GM12891 (cell line): ENCODE measurements around the gene APOBEC3H.

Experiments
- PAX5 ChIP-seq: IDR thresholded peaks from 2 replicates; pipeline ENCODE4 v1.6.1; 2011; ENCODE audit warnings: low read length, moderate library complexity, mild to moderate bottlenecking; ENCODE audit not compliant: insufficient read depth, severe bottlenecking
- POLR2A ChIP-seq: IDR thresholded peaks from 2 replicates; pipeline ENCODE4 v1.6.1; 2011; ENCODE audit warnings: low read depth, low read length, control low read depth
- POLR2AphosphoS5 ChIP-seq: IDR thresholded peaks from 2 replicates; pipeline ENCODE4 v1.6.1; 2011; ENCODE audit warnings: low read depth, low read length, control low read depth
- POU2F2 ChIP-seq: IDR thresholded peaks from 2 replicates; pipeline ENCODE4 v1.6.1; 2011; ENCODE audit warnings: low read depth, mild to moderate bottlenecking, control low read depth, low read length, moderate library complexity
- SPI1 ChIP-seq: IDR thresholded peaks from 2 replicates; pipeline ENCODE4 v1.6.1; 2011; ENCODE audit warnings: low read depth, low read length, control low read depth
- TAF1 ChIP-seq: IDR thresholded peaks from 2 replicates; pipeline ENCODE4 v1.6.1; 2011; ENCODE audit warnings: low read depth, low read length, control low read depth

DNA sequence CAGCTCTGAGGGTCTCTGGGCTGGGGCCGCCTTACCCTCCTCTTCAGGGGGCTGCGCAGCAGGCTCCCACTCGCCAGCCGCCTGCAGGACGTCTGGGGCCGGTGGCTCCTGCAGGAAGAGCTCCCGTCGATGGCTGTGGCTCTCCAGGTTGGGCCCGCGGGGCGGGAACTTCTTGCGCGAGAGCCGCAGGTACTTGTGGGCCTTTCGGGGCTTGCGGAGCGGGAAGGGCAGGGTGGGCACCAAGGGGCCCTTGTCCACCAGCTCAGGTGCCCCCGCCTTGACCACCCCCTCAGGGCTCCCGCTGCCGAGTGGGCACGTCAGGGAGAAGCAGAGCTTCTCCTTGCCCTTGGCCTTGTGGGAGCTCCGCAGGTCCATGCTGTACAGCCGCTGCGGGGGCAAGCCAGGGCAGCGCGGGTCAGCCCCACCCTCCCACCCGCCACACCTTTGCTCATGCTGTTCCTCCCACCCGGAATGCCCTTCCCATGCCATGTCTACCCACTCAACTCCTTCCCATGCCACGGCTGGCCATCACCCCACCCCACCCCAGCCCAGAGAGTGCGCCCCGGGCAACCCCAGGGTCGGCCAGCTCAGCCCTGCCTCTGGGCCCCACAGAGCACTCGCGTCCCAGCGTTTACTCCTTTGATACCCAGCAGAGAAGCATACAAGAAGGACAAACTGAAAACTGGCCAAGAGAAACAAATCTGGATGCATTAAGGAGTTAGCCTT lies 37.5 kb downstream of the APOBEC3H start:
- no peak for TF ChIP-seq POLR2A
- TF ChIP-seq TAF1: no peak
- no peak for TF ChIP-seq POLR2AphosphoS5
- no peak for TF ChIP-seq POU2F2
- TF ChIP-seq SPI1: no peak
- TF ChIP-seq PAX5: no peak
